Fibroblast of skin of left quadriceps (primary cell): Measurements from ENCODE around the gene DCAF15.
A peak's percentile ranks its signal among the peaks of the same experiment; 100 is the strongest.

Experiments
- DNase-seq, 2 experiments: peaks; one replicate each; pipeline ENCODE4 v3.0.0-alpha.2; 2013; ENCODE audit warnings: low read depth in 2 of 2

Gene DCAF15

DNA sequence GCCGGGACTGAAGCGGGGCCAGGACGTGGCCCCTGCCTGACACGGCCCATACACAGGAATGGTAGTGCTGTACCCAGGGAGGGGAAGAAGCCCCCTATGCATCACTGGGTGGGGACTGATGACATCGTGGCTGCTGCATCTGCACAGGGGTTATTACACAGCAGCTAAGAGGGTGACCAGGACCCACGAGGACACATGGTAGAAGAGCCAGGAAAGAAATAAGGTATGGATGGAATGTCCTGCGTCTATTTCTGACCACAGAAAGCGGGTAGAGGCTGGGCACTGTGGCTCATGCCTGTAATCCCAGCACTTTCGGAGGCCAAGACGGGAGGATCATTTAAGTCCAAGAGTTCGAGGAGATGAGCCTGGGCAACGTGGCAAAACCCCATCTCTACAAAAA lies 24.1 kb downstream of the DCAF15 start:
- DNase-seq: no peak

GRCh38 chr19:13977803-13978202 lies 25.5 kb downstream of the DCAF15 start:
- DNase-seq: no peak

DNA sequence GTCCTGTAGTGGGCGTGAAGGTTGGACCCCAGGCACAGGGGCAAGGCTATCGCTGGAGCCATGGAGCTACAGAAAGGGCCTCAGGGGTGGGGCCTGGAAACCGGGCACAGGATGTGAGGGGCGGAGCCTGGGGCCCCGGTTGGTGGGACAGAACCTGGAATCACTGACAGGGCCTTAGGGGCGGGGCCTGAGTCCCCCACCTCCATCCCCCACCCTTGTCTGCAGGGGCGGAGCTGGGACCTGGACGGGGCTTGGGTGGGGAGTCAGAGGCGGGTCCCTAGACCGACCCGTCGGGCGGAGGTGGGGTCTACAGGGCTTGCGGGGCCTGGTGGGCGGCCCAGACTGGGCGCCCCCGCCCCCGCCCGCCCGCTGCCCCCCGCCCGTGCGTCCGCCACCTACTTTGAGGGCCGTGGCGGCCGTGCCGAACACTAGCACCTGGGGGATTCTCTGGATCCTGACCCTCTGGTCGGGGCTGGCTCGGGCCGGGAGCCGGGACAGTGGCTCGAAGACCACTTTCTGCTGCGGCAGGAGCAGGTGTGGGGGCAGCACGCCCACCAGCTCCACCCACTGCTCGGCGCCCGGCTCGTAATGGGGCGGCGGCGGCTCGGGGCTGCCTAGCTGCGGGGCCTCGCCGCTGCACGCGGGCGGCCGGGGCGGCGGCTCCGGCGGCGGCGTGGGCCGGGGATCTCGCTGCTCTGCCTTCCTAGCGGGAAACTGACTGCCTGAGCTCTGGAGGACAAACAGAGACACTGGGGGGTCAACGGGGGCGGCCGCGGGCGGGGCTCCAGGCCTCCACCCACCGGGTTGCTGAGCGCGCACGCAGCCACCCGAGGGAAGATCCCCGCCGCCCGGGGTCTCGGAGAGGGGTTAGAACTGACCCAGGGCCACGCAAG lies 26.3 kb downstream of the DCAF15 start:
- DNase-seq: peak in 1 of 2 experiments; percentile 26

DNA sequence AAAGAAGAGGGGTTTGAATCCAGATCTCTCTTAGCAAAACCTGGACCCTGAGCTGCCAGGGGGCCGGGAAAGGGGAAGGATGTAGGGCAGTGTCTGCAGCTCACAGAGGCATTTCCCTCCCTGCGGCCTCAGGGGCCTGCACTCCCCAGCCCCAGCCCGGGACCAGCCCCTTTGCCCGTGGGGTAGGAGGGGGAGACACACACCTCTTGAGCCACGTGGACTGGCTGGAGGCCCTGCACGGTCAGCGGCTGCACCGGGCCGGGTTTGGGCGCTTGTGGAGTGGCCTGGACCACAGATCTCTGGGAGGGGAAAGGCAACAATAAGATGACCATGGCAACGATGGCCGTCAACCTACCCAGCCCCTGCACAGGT lies 26.9 kb downstream of the DCAF15 start:
- no peak for DNase-seq

- no peak for DNase-seq
Observed at GRCh38 chr19:13979686-13980085, 27.4 kb downstream of the DCAF15 start.

- DNase-seq: no peak
Observed at GRCh38 chr19:13980340-13980739, 28.0 kb downstream of the DCAF15 start.

- no peak for DNase-seq
Observed at GRCh38 chr19:13981021-13981420, 28.7 kb downstream of the DCAF15 start.

DNA sequence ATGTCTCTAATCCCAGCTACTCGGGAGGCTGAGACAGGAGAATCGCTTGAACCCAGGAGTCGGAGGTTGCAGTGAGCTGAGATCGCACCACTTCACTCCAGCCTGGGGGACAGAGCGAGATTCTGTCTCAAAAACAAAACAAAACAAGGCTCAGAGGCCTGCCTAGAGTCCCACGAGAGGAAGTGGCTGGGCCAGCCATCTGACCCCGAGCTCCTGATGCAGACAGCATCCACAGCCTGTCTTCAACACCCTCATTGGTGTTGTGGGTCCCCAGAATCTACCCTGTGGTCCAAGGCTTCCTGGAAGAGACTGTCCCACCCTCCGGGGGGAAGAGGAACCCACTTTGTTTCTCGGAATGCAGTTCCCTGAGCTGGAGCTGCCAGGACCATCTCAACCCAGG lies 29.2 kb downstream of the DCAF15 start:
- no peak for DNase-seq

DNA sequence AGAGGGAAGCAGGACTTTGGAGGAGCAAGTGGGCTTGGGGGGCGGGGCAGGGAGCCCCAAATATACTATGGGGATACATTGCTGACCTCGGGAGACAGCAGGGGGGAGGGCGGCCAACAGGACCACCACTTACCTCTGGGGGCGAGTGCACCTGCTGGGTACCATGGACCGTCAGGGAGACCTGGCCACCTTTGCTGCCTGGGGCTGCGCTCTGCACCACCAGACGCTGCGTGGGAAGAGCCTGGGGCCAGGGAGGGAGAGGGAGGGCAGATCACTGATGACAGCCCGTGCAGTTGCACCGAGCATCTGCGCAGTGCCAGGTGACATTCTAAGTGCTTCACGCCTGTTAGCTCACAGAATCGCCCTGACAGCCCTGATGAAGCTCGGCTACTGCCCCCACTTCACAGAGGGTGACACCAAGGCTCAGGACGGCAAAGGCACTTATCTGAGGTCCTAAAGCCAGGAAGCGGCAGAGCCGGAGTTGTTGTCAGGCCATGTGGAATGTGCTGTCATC lies 29.7 kb downstream of the DCAF15 start:
- no peak for DNase-seq

GRCh38 chr19:13982773-13983172 lies 30.5 kb downstream of the DCAF15 start:
- DNase-seq: no peak

DNA sequence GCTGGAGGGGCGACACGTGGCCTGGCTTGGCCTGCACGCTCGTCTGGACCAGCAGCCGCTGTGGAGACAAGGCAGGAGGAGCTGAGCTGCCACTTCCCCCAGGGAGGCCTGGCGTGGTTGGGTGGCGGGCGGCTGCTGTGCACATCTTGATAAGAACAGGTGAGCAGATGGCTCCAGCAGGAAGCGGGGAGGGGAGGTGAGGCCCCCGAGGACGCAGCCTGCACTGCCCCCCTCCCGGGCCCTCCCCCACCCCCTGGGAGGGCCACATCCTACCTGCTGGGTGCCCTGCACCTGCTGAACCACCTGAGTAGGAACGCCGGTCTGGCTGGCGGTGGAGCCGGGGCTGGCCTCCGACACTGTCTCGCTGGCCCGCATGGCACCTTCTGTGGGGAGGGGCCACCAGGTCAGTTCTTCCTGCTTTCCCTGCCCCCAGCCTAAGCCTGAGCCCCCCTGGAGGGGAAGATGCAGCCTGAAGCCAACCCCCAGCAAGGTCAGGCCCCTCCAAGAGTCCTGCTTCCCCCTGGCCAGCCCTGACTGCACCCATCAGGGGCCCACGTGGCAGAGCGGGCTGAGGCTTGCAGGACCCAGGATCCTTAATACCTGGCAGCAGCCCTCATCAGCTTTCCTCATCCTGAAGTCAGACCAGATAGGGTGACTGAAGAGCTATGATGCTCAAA lies 31.0 kb downstream of the DCAF15 start:
- DNase-seq: no peak

- no peak for DNase-seq
Observed at GRCh38 chr19:13984186-13984585, 31.9 kb downstream of the DCAF15 start.

DNA sequence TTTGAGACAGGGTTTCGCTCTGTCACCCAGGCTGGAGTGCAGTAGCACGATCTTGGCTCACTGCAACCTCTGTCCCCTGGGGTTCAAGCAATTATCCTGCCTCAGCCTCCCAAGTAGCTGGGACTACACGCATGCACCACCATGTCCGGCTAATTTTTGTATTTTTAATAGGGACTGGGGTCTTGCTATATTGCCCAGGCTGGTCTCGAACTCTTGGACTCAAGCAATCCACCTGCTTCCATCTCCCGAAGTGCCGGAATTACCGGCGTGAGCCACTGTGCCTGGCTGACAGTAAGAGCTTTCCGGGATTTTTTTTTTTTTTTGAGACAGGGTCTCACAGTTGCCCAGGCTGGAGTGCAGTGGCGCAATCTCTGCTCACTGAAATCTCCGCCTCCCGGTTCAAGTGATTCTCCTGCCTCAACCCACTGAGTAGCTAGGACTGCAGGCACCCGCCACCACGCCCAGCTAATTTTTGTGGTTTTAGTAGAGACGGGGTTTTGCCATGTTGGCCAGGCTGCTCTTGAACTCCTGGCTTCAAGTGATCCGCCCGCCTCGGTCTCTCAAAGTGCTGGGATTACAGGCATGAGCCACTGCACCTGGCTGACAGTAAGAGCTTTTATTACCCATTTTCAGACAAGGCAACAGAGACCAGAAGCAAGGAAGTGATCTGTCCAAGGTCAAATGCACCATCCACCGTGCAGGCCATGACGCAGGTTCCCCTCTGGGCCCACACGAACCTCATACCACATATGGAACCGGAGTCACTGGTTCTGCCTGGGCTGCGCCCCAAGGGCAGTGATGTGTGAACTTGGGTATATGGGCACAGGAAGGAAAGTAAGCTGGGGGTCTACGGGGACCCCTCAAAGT lies 32.8 kb downstream of the DCAF15 start:
- no peak for DNase-seq

DNA sequence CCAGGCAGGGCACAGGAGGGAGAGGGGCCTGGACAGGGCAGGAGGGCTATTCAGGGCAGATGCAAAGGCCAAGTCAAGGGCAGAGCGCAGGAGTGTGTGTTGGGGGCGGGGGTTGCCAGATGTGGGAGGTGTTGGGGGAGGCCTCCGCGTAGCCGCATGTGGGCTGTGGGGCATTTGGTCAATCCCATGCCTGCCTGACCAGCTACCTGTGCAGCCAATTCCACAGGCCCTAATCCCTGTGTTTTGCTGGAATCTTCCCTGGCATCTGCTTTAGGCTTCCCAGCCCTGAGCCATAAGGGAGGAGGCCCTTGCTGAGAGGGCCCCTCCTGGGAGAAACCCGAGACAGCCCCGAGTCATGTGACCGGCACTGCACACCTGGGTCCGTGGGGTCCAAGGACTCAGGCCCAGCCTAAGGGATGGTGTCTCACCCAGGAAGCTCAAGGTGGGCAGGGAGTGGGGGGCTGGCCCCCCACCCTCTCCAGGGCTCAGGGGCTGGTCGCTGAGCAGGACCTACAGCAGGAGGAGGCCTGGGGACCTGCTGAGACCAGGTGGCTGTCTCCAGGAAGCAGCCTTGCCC lies 33.5 kb downstream of the DCAF15 start:
- DNase-seq: no peak

GRCh38 chr19:13986348-13986904 lies 34.1 kb downstream of the DCAF15 start:
- peak; percentile 66 to 70 for DNase-seq

- DNase-seq: no peak
Observed at GRCh38 chr19:13987101-13987890, 35.0 kb downstream of the DCAF15 start.

DNA sequence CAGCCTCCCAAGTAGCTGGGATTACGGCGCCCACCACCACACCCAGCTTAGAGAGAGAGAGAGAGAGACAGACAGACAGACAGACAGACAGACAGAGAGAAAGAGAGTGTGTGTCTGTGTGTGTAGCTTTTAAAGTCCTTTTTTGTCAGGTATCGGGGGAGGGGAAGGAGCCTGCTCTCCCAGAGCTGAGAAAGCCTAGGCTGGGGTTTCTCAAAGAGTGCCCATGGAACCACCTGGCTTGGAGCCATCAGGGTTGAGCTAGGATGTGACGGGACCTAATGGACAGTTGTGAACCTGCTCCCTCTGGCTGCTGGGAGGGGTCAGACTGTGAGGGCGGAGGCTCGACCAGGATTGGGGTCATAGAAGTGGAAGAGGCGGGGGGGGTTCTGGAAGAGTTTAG lies 37.2 kb downstream of the DCAF15 start:
- DNase-seq: no peak

- no peak for DNase-seq
Observed at GRCh38 chr19:13990085-13990484, 37.8 kb downstream of the DCAF15 start.

- DNase-seq: no peak
Observed at GRCh38 chr19:13992025-13992424, 39.7 kb downstream of the DCAF15 start.

- DNase-seq: no peak
Observed at GRCh38 chr19:13993590-13994300, 41.4 kb downstream of the DCAF15 start.
